NCI-H128 (cell line): ENCODE measurements around the gene CBFA2T2.
"Not testable (repeated sequence)": the region's sequence is repeated elsewhere in the genome, so short reads cannot be mapped to it uniquely, and the experiment has no call there.

Experiments
- DNase-seq: peaks from one replicate; lab custom pipeline; 2025; ENCODE audit not compliant: unreplicated experiment; lab: John Stamatoyannopoulos, UW

CBFA2T2 gene

GRCh38 chr20:33621717-33622400, 132.0 kb downstream of the CBFA2T2 start:
- no peak for DNase-seq

GRCh38 chr20:33622705-33623365, 132.9 kb downstream of the CBFA2T2 start:
- DNase-seq: no peak

DNA sequence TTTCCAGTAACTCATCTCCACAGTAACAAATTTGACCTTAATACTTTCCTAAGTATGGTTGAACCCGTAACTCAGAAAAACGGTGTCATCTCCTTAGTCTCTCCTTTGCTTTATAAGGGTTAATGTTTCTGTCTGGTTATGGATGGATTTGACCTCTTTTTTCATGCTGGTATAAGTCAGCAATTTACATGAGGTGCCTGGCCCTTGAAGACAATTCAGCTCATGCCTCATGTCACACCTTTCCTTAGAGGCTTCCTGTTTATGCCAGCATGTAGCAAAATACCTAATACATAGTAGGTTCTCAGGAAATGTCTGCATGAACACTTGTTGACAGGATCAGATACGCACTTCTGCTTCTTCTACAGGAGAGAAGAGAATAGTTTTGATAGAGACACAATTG, 134.5 kb downstream of the CBFA2T2 start:
- DNase-seq: no peak

DNA sequence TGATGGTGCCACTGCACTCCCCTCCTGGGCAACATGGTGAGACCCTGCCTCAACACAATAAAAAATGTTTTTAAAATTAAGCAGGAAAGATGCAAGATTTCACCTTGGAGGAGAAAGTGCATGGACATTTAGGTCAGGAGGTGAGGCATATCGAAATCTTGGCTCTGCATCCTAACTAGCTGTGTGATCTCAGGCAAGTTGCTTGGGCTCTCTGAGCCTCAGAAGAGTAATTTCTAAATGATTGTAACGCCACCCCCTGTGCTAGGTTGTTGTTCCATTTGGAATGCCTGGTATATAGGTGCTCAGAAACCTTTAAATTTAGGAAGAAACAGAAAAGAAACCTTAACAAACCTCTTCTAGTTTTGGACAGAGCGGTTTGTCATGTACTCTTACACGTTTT, 136.3 kb downstream of the CBFA2T2 start:
- DNase-seq: no peak

DNA sequence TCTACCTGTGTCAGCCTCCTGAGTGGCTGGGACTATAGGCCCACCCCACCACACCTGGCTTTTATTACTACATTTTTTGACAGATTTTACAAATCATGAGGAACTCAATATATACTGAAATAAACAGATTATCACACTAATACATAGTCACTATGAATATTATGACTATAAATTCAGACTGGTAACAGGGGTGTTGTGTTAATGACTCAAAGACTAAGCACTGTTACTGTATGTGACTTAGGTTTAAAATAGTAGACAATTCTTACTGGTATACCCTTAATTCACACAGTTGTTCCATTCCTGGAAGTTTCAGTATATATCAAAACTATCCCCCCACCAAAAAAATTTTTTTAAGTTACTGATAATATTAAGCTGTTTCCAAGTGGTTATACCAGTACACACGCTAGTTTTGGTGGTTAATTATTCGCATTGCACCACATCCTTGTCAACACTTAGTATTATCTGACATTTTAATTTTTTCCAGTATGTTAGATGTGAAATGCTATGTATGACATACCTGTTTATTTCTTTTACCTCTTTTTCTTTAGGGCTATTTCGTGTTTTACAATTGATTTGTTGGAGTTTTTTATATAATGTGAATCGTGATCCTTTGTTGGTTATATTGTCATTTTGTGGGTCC, 137.8 kb downstream of the CBFA2T2 start:
- DNase-seq: no peak

DNA sequence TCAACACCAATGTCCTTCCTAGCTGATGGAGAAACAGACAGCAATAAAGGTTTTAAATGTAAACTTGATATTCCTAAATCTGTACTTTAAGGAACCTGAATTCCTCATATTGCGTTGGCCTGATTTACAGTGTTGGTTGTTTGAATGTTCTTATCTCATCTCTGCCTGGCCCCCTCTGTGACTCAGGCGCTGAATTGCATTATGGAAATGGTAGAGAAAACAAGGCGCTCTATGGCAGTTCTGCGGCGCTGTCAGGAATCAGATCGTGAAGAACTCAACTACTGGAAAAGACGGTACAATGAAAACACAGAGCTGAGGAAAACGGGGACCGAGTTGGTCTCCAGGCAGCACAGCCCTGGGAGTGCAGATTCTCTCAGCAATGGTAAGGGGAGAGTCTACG, 139.6 kb downstream of the CBFA2T2 start:
- DNase-seq: no peak

DNA sequence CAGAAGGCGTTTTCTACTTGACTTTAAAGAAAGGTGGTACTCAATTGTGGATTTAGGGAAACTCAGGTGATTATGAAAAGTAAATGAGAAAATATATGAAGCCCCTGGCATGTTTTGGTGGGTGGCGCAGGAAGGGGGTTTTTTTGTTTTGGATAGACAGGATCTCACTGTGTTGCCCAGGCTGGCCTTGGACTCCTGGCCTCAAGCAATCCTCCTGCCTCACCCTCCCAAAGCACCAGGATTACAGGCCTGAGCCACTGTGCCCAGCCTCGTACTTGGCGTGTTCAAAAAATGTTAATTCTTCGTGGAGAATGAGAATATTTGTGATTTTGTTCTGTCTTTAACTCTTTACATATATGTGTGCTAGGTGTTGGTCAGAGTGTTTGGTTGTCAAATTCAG, 140.1 kb downstream of the CBFA2T2 start:
- no peak for DNase-seq

DNA sequence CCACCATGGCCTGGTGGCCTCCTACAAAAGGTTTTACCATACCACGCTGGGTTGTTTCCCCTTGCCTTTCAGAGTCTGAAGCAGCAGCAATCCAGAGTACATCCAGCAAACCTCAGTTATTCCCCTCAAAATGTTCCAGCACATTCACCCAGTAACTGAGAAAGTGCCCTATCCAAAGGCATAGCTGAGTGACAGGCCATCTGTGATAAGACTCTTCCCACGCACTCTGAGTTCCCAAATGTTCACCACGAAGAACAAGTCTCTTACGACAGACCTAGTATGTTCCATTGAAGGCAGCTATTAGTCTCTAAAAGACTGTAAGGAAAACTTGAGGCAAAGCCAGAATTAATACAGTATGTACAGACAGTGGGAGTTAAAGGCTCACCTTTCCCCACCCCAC, 140.6 kb downstream of the CBFA2T2 start:
- DNase-seq: no peak

DNA sequence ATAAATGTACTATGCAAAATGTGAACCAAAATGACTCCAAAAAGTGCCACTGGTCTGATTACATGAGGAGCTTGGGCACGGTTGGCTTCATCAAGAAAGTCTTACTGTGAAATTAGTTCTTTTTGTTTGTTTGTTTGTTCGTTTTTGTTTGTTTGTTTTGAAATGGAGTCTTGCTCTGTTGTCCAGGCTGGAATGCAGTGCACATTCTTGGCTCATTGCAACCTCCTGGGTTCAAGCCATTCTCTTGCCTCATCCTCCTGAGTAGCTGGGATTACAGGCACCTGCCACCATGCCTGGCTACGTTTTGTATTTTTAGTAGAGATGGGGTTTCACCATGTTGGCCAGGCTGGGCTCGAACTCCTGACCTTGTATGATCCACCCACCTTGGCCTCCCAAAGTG, 142.0 kb downstream of the CBFA2T2 start:
- DNase-seq: not testable (repeated sequence)

GRCh38 chr20:33635341-33635740, 145.4 kb downstream of the CBFA2T2 start:
- DNase-seq: no peak

- no peak for DNase-seq
Observed at GRCh38 chr20:33636776-33637175, 146.9 kb downstream of the CBFA2T2 start.

GRCh38 chr20:33640287-33640686, 150.4 kb downstream of the CBFA2T2 start:
- DNase-seq: no peak

GRCh38 chr20:33644313-33645071, 154.6 kb downstream of the CBFA2T2 start:
- no peak for DNase-seq

DNA sequence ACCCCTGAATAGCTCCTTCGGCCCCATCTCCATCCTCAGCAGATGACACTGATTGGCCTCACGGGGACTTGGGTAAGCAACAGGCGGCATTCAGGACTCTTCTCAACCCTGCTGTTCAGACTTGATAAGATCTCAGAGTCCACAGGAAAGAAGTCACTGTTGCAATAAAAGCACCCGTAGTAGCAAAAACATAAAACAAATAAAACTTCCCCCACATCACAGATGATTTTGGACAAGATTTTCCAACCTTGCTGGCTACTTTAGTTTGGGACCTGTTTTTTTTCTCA, 155.1 kb downstream of the CBFA2T2 start:
- no peak for DNase-seq

- DNase-seq: no peak
Observed at GRCh38 chr20:33645396-33645795, 155.5 kb downstream of the CBFA2T2 start.

- no peak for DNase-seq
Observed at GRCh38 chr20:33646191-33646590, 156.3 kb downstream of the CBFA2T2 start.

DNA sequence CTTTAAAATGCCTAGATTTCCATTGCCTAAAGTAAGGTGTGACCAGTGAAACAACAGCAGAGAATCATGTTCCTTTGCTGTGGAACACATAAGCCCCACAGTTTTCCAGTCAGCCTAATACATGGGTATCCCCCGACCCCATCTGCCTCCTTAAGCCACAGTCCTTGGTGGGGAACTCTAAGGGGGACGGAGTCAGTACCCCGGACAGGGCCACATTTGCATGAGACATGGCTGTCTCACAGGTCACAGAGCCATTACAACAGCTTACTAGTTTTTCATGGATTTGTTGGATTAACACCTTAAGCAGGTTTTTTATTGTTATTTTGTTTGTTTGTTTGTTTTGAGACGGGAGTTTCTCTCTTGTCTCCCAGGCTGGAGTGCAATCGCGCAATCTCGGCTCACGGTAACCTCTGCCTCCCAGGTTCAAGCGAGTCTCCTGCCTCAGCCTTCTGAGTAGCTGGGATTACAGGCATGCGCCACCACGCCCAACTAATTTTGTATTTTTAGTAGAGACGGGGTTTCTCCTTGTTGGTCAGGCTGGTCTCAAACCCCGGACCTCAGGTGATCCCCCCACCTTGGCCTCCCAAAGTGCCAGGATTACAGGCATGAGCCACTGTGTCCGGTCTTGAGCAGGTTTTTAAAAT, 157.2 kb downstream of the CBFA2T2 start:
- DNase-seq: not testable (repeated sequence)

DNA sequence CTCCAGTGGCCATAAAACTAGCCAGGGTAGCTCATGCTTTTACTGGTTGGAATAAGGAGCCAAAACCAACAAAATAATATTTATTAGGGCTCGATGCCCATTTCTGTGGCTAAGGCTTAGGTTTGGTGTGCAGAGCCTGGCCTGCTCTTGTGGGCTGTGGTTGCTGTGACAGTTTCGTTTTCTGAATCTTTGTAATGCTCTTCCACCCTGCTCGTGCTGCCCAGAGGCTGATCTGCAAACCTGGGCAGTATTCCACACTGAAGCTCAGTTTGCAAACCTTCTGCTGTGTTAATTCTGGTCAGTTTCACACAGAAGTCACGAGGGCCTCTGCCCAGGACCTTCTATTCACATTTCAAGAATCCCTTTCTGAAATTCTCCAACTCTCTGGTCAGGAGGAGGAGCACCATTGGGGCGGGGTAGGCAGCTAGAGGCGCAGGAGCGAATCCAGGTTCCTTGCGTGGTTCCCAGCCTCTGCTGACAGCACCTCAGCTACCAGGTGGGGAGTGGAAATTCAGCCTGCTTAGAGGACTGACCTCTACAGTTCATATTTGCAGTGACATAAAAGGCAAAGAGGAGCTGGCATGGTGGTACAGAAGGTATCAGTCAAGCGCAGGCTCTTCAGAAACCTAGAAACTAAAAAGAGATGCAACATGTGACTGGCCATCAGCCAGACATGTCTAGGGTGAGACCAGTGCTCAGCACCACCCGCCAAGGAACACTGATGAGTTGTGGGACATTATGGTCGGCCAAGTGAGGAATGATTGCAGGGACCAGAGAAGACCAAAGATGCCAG, 157.9 kb downstream of the CBFA2T2 start:
- DNase-seq: no peak

DNA sequence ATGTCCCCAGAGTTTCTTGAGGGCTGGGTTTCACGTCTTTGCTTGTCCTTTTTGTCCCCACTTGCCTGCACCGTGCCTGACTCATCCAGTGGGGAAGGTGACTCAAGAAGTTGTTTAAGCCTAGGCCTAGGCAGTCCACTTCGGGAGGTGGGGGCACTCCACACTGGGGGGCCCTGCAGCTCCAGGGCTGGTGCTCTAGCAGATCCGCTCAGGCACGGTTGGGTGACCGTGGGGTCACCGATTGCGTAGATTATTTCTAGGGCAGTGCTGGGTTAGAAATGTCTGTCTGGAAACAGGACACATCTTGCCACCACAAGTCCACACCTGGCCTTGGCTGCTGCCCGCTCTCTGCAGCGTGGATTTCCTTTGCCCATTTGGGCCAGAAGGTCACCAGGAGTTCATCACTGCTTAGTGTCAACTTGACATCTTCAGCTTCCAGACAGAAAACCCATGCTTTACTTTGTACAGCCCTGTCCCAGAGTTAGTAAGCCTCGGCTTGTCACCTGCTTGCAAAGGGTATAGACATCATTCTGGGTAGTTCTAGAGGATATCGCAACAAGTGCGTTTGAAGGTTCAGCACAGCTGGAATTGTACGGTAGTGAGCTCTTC, 158.6 kb downstream of the CBFA2T2 start:
- no peak for DNase-seq

GRCh38 chr20:33649201-33649681, 159.3 kb downstream of the CBFA2T2 start:
- DNase-seq: no peak
